GM20431 (cell line): ENCODE measurements around the gene HMGXB3.
"Not testable (repeated sequence)": the region's sequence is repeated elsewhere in the genome, so short reads cannot be mapped to it uniquely, and the experiment has no call there.

Source experiments
- in situ Hi-C: fragments of 300-500 bp; cut with MseI, MboI; formaldehyde crosslinking; loops from one replicate; pipeline ENCODE4 v1.15.0; 2020; ENCODE audit warnings: low sequenced_read_pairs; ENCODE audit not compliant: unreplicated experiment

HMGXB3 gene

GRCh38 chr5:150080696-150081435 is 80.3 kb downstream of the HMGXB3 start:
- in situ Hi-C loops = no loop called here

GRCh38 chr5:150081541-150082283 is 81.2 kb downstream of the HMGXB3 start:
- in situ Hi-C loops = no loop called here

GRCh38 chr5:150082374-150082773 is 81.8 kb downstream of the HMGXB3 start:
- in situ Hi-C loops = no loop called here

GRCh38 chr5:150082889-150083288 is 82.3 kb downstream of the HMGXB3 start:
- in situ Hi-C loops = no loop called here

- in situ Hi-C loops = not testable (repeated sequence)
Measured at GRCh38 chr5:150084754-150085153, 84.2 kb downstream of the HMGXB3 start.

GRCh38 chr5:150085191-150085912 is 84.8 kb downstream of the HMGXB3 start:
- in situ Hi-C loops = no loop called here

GRCh38 chr5:150085950-150086715 is 85.6 kb downstream of the HMGXB3 start, which contains the start of gene CSF1R:
Gene CSF1R, minus strand, starts transcription at chr5:150086554. Its CDS starts 127 bp downstream, at chr5:150086427.
- in situ Hi-C loops = no loop called here

- in situ Hi-C loops = no loop called here
Measured at GRCh38 chr5:150092159-150092787, 91.7 kb downstream of the HMGXB3 start.

GRCh38 chr5:150097152-150097551 is 96.6 kb downstream of the HMGXB3 start:
- in situ Hi-C loops = no loop called here

- in situ Hi-C loops = no loop called here
Measured at GRCh38 chr5:150101023-150101422, 100.5 kb downstream of the HMGXB3 start.
